ENCODE data around the gene CACUL1. TPM values are rescaled to one million over a fixed set of nuclear protein-coding genes. Genes with fewer than 3 reads are reported as not detected.

Gene CACUL1
- total RNA-seq, 1 donor = 49.3 TPM

DNA sequence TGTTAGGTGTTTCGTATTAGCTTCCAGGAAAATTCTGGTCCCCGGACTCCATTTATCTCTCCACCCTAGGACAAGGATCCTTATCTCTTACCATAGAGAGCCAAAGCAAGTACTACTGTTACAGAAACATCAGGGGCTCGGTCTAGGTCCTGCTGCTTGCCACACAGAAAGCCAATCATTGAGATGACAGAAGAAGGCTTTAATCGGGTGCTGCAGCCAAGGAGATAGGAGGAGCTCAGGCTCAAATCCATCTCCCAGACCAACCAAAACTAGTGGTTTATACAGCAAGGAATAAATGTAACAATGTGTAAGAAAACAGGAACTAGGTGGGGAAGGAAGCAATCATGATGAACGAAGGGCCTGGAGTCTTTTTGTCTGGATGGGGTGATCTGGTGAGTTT lies 22.2 kb upstream of the CACUL1 start:
- Histone ChIP-seq H3K9me3 (ENCODE audit: low read depth, low read length) (no peaks in the 10 kb centered on the region), H3K4me1 (ENCODE audit: insufficient read depth, low read length) (no peaks in the 10 kb centered on the region), H3K27me3 (ENCODE audit: insufficient read depth, low read length) (no peaks in the 10 kb centered on the region), H3K4me3 (ENCODE audit: low read length) (no peak overlapping the region)

DNA sequence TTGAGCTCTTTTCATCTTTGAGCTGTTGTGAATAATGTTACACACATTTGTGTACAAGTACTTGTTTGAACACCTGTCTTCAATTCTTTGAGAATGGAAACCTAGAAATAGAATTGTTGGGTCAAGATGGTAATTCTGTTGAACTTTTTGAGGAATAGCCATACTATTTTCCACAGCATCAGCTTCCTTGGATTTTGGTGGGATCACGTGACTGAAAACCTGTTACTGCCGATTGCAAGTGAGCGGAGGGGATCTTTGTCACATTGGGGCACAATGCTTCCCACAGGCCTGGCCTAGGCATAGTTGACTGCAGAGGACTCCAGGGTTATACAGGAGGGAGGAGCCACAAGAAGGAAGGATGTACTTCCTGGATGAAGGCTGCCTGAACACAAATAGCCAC lies 21.3 kb upstream of the CACUL1 start:
- Histone ChIP-seq H3K4me3 (ENCODE audit: low read length) (no peak overlapping the region), H3K4me1 (ENCODE audit: insufficient read depth, low read length) (no peaks in the 10 kb centered on the region), H3K9me3 (ENCODE audit: low read depth, low read length) (no peaks in the 10 kb centered on the region), H3K27me3 (ENCODE audit: insufficient read depth, low read length) (no peaks in the 10 kb centered on the region)

DNA sequence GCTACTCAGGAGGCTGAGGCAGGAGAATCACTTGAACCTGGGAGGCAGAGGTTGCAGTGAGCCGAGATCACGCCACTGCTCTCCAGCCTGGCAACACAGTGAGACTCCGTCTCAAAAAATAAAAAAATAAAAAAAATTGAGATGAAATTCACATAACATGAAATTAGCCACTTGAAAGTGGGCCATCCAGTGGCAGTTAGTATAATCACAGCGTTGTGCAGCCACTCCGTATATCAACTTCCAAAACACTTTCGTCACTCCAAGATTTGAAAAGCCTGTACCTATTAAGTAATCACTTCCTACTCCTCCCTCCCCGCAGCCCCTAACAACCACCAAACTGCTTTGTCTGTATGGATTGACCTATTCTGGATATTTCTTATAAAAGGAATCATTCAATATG lies 20.7 kb upstream of the CACUL1 start:
- Histone ChIP-seq H3K9me3 (ENCODE audit: low read depth, low read length) (no peaks in the 10 kb centered on the region), H3K27me3 (ENCODE audit: insufficient read depth, low read length) (no peaks in the 10 kb centered on the region), H3K4me3 (ENCODE audit: low read length) (no peak overlapping the region), H3K4me1 (ENCODE audit: insufficient read depth, low read length) (no peaks in the 10 kb centered on the region)

DNA sequence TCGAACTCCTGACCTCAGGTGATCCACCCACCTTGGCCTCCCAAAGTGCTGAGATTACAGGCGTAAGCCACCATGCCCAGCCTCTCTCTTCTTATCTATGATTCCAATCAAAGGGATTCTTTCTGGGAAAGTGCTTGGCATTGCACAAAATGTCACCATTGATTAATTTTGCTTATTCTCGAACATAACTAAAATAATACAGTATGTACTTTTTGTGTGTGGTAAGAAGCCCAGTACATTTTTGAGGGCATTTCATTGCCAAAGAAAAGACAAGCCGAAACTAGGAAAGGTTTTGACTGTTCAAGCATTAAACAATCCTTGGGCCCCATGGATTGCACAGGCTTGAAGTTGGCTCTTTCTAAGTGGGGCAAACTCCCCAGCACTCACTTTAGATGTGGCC lies 18.3 kb upstream of the CACUL1 start:
- Histone ChIP-seq H3K27me3 (ENCODE audit: insufficient read depth, low read length) (no peaks in the 10 kb centered on the region), H3K9me3 (ENCODE audit: low read depth, low read length) (no peaks in the 10 kb centered on the region), H3K4me1 (ENCODE audit: insufficient read depth, low read length) (no peaks in the 10 kb centered on the region), H3K4me3 (ENCODE audit: low read length) (no peak overlapping the region)

DNA sequence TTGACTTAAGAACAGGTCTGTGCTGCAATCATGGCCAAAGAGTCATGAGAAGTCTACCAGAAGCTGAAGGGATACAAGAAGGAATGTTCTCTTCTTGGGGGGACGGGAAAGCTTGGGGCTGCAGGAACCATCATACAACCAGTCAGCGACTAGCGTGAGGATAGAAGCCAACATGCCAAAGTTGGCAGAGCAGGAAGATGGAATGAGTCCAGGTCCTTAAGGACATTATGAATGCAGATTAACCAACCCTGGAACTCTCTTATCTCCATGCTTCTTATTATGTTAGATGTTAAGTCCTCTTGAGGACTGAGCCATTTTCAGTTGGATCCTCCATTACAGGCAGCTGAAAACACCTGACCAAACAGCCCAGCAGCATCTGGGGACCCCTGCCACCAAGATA lies 17.2 kb upstream of the CACUL1 start:
- H3K4me1 ChIP-seq (ENCODE audit: insufficient read depth, low read length) = no peaks in the 10 kb centered on the region
- H3K27me3 ChIP-seq (ENCODE audit: insufficient read depth, low read length) = no peaks in the 10 kb centered on the region
- H3K4me3 ChIP-seq (ENCODE audit: low read length) = no peak overlapping the region
- H3K9me3 ChIP-seq (ENCODE audit: low read depth, low read length) = no peaks in the 10 kb centered on the region

DNA sequence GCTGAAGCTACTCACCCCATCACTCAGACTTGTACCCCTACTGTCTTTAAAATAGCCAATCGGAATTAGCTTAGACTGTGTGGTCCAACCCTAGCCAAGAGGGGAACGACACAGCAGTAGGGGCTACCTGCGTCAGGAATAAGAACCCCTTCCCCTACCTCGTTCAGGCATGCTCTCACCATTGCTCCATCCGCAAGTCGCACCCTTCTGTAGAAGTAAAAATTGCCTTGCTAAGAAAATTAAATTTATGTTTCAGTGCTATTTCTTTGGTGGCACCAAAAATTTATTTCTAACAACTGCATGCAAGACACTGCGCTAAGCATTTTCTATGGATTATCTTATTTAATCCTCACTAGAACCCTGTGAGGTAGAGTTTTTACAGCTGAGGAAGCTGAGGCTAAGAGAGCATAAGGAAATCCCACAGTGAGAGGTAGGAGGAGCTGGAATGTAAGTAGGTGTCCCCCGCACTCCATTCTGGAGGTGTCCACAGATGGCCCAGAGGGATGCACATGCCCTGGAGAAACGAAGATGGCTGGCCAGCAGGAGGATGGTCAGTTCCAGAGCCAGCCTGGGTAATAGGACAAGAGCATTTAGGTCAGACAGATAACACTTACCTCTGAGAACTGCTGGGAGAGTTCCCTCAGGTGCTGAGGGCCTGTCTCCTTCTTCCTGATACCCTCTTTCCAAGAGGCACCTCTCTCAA lies 15.3 kb upstream of the CACUL1 start:
- no peaks in the 10 kb centered on the region for H3K4me1 ChIP-seq (ENCODE audit: insufficient read depth, low read length)

DNA sequence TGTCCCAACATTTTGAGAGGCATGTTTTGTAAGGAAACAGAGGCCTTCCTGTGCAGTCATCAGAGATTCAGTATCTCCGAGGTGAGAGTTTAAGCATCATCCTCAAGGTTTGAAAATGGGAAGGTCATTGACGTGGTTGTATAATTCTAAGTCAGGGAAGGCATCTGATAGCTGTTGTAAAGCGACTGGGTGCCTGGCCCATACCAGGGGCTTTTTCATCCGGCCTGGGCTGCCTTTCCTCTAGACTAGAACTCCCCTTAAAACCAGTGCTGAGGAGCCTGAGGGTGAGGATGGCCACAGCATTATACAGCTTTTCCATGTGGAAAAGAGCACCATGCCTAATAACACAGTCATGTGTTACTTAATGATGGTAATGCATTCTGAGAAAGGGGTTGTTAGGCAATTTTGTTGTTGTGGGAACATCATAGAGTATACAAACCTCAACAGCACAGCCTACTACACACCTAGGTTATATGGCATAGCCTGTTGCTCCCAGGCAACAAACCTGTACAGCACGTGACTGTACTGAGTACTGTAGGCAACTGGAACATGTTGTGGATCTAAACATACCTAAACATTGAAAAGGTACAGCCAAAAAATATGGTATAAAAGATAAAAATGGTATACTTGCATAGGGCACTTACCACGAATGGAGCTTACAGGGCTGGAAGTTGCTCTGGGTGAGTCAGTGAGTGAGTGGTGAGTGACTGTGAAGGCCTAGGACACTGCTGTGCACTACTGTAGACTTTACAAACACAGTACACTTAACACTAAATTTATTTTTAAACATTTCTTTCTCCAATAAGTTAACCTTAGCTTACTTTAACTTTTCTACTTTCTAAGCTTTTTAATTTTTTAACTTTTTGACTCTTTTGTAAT lies 13.5 kb upstream of the CACUL1 start:
- Histone ChIP-seq H3K9me3 (ENCODE audit: low read depth, low read length) (no peaks in the 10 kb centered on the region), H3K4me3 (ENCODE audit: low read length) (no peak overlapping the region), H3K4me1 (ENCODE audit: insufficient read depth, low read length) (no peaks in the 10 kb centered on the region)

More for the DNA sequence above, 15.3 kb upstream of the CACUL1 start:
- H3K4me3 ChIP-seq (ENCODE audit: low read length) = no peak overlapping the region
- H3K27me3 ChIP-seq (ENCODE audit: insufficient read depth, low read length) = no peaks in the 10 kb centered on the region
- H3K9me3 ChIP-seq (ENCODE audit: low read depth, low read length) = no peaks in the 10 kb centered on the region

DNA sequence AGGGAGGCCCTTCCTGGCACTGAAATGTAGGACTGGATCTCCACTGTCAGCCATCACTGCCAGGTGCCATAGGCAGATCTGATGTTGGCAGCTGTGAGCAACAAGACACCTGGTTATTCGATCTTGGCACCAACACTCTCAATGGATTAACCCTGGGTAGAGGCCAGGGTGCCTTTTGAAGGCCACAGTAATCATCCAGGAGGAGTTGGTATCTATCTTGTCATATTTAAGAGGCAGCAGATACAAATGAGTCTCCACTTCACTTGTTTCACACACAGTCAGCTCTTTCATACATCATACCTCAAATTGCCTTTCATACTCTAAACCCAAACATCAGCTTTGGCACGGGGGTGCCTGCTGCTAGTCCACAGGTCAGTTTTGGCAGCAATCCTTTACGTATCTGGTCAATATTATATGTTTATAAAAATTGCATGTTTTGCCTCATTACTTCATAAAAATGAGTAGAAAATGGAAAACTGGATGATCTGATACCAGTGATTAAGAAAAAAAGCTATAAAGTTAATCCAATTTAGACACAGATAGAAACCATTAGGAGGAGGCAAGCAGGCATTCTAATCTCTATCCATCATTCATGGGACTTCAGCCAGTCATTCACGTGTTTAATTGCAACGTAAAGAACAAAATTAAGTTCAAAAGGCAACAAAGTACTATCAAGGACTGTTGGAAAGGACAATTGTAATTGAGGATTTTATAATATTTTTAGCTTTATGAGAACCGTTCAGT lies 12.7 kb upstream of the CACUL1 start:
- H3K4me3 ChIP-seq (ENCODE audit: low read length) = no peak overlapping the region
- H3K9me3 ChIP-seq (ENCODE audit: low read depth, low read length) = no peaks in the 10 kb centered on the region
- H3K27me3 ChIP-seq (ENCODE audit: insufficient read depth, low read length) = peaks cover 3% of the 10 kb centered on the region
- no peaks in the 10 kb centered on the region for H3K4me1 ChIP-seq (ENCODE audit: insufficient read depth, low read length)

More for the DNA sequence above, 13.5 kb upstream of the CACUL1 start:
- H3K27me3 ChIP-seq (ENCODE audit: insufficient read depth, low read length) = no peaks in the 10 kb centered on the region

DNA sequence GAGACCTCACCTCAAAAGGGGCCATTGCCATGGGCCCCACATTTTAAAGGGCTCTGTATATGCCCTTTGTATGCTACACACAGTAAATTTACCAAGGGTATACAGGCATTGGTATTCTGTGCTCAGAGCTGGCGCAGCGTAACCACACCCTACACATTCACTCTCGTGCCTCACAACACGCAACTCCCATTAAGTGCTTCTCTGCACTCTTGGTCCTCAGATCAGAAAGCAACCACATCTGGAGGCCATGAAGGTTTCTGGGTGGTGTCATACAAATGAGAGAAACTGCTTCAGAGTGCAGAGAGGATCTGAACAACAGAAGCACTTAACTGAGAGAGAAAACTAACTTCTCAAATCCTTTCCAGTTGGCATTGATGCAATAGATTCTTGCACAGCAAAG lies 9.4 kb upstream of the CACUL1 start:
- Histone ChIP-seq H3K4me1 (ENCODE audit: insufficient read depth, low read length) (no peaks in the 10 kb centered on the region), H3K27me3 (ENCODE audit: insufficient read depth, low read length) (peaks cover 3% of the 10 kb centered on the region), H3K9me3 (ENCODE audit: low read depth, low read length) (no peaks in the 10 kb centered on the region), H3K4me3 (ENCODE audit: low read length) (no peak overlapping the region)

DNA sequence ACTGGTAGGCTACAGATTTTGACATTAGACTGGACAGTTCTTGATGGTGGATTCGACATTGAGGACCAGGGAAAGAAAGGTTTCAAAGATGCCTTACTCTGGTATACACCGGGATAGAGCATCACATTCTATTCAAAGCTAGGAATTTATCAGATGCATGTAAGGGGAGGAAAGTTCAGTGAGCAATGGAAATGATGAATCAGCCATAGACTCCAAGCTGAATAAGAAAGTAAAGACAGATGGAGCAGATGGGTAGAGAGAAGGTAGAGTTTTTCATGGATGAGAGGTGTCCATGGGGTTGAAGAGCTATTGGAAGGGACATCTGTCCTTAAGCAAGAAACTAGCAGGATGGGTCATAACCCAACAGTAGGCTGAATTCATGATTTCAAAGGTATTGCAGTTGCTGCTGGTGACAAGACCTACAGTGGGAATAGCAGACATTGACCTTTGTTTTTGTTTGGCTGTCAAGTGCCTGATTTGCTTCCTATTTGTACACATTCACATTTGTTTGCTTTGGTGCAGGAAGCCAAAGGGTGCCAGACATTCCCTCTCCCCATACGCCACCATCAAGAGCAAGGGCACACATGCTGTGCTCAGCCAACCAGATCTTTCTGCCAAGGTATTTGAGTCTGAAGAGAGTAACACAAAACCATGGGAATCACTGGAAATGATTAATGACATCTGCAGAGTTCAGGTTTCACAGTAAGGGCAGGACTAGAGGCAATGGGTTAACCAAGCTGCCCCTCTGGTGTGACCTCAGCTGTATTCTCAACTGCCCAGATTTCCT lies 8.6 kb upstream of the CACUL1 start:
- peaks cover 3% of the 10 kb centered on the region for H3K27me3 ChIP-seq (ENCODE audit: insufficient read depth, low read length)
- H3K4me1 ChIP-seq (ENCODE audit: insufficient read depth, low read length) = no peaks in the 10 kb centered on the region
- no peak overlapping the region for H3K4me3 ChIP-seq (ENCODE audit: low read length)
- H3K9me3 ChIP-seq (ENCODE audit: low read depth, low read length) = no peaks in the 10 kb centered on the region

DNA sequence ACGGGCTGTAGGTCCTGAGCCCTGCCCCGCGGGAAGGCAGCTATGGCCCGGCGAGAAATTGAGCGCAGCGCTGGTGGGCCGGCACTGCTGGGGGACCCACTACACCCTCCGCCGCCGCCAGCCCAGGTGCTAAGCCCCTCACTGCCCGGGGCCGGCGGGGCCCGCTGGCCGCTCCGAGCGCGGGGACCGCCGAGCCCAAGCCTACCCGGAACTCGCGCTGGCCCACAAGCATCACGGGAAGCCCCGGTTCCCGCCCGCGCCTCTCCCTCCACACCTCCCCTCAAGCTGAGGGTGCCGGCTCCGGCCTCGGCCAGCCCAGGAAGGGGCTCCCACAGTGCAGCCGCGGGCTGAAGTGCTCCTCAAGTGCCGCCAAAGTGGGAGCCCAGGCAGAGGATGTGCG lies 5.5 kb upstream of the CACUL1 start:
- Histone ChIP-seq H3K27me3 (ENCODE audit: insufficient read depth, low read length) (peaks cover 3% of the 10 kb centered on the region), H3K4me1 (ENCODE audit: insufficient read depth, low read length) (peaks cover 8% of the 10 kb centered on the region), H3K9me3 (ENCODE audit: low read depth, low read length) (no peaks in the 10 kb centered on the region), H3K4me3 (ENCODE audit: low read length) (no peak overlapping the region)

DNA sequence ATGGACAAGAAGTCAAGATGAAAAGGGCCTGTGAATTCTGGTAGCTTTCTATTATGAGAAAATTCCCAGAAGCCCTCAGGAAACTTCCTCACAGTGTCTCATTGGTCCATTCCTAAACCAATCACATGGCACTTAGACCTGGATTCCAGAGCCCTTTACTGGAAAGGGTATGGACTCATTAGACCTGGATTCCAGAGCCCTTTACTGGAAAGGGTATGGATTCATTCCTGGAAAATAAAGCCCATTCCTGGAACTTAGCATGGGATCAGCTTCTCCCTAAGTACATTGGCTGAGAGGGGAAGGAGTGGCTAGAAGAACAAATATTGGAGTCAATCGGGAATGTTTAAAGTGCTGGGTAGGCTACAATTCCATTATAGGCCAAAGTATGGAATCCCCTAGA lies 3.7 kb upstream of the CACUL1 start:
- Histone ChIP-seq H3K9me3 (ENCODE audit: low read depth, low read length) (no peaks in the 10 kb centered on the region), H3K4me1 (ENCODE audit: insufficient read depth, low read length) (peaks cover 16% of the 10 kb centered on the region), H3K4me3 (ENCODE audit: low read length) (no peak overlapping the region), H3K27me3 (ENCODE audit: insufficient read depth, low read length) (peaks cover 3% of the 10 kb centered on the region)

DNA sequence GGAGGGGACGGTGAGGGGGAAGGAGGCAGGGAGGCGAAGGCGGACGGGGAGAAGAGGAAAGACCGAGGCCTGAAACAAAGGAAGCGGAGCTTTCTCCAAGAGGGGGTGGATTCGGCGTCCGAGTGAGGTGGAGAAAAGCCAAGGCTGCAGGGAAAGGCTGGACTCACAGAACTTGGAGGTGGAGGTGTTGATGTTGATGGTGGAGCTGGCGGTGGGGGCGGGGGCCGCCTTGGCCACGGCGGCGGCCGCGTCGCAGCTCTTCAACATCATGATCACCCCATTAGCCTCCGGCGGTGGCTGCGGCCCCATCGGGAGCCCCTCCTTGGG lies 578 bp downstream of the CACUL1 start:
- Histone ChIP-seq H3K4me3 (ENCODE audit: low read length) (peak overlapping the region; percentile 91), H3K4me1 (ENCODE audit: insufficient read depth, low read length) (peaks cover 22% of the 10 kb centered on the region), H3K9me3 (ENCODE audit: low read depth, low read length) (no peaks in the 10 kb centered on the region), H3K27me3 (ENCODE audit: insufficient read depth, low read length) (no peaks in the 10 kb centered on the region)

DNA sequence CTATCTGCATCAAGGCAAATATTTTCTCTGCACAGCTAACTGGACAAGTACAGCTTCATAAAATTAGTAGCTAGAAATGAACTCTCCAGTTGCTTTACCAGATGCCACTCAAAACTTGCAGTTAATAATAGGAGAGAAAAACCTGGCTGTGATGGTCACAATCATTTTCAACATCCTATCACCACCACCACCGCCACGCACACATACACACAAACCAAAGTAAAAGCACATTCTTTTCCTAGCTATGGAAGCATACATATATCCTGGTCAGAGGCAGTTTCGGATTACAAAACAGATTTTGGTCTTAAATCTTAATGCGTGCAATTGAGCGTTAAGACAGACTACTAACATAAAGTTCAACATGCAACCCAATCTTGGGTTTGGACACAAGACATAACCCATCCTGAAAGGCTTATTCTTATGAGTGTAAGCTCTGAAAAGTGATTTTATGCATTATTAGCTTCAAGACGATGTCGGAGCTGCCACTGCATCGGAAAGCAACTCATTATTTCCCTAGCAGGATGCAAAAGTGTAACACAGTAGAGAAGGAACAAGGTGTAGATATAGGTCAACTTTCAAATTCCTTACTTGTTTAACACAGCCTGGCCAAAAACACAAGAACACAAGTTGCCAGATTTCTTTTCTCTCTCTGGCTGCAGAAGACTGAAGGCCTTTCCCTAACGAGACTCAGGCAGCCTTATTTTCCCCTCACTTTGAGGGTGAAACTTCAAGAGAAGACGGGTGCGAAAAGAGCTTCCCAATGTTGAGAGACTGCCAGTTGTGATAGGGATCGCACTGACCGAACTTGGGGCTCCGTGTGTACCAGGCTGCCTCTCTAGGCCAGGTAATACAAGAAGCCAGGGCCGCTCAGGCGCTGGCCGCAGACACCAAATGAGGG lies 1.2 kb downstream of the CACUL1 start:
- Histone ChIP-seq H3K9me3 (ENCODE audit: low read depth, low read length) (no peaks in the 10 kb centered on the region), H3K4me1 (ENCODE audit: insufficient read depth, low read length) (peaks cover 22% of the 10 kb centered on the region), H3K27me3 (ENCODE audit: insufficient read depth, low read length) (no peaks in the 10 kb centered on the region), H3K4me3 (ENCODE audit: low read length) (peak overlapping the region; percentile 91)

Measured in mononuclear cell (primary cell).